Measurements from ENCODE around the gene SBNO1.
"Not testable (repeated sequence)": the region's sequence is repeated elsewhere in the genome, so short reads cannot be mapped to it uniquely, and the experiment has no call there.

SBNO1 gene

GRCh38 chr12:123364532-123365024, at the start of gene SBNO1:
SBNO1 (minus strand) TSS chr12:123364847; CDS start chr12:123350441, 14,406 bp downstream.
- peak; percentile 89 for DNase-seq

- DNase-seq = no peak
Observed at GRCh38 chr12:123410041-123410412, 45.4 kb upstream of the SBNO1 start.

GRCh38 chr12:123409284-123410040, 44.8 kb upstream of the SBNO1 start:
- DNase-seq = not testable (repeated sequence)

- DNase-seq = not testable (repeated sequence)
Observed at GRCh38 chr12:123408619-123409018, 44.0 kb upstream of the SBNO1 start.

- not testable (repeated sequence) for DNase-seq
Observed at GRCh38 chr12:123407934-123408333, 43.3 kb upstream of the SBNO1 start.

GRCh38 chr12:123407269-123407668, 42.6 kb upstream of the SBNO1 start:
- not testable (repeated sequence) for DNase-seq

- DNase-seq = no peak
Observed at GRCh38 chr12:123404581-123404980, 39.9 kb upstream of the SBNO1 start.

- no peak for DNase-seq
Observed at GRCh38 chr12:123401753-123402683, 37.4 kb upstream of the SBNO1 start.

GRCh38 chr12:123399255-123399617, 34.6 kb upstream of the SBNO1 start:
- DNase-seq = no peak

GRCh38 chr12:123398550-123399254, 34.1 kb upstream of the SBNO1 start:
- no peak for DNase-seq

GRCh38 chr12:123398177-123398549, 33.5 kb upstream of the SBNO1 start:
- no peak for DNase-seq

- DNase-seq = no peak
Observed at GRCh38 chr12:123397400-123397799, 32.8 kb upstream of the SBNO1 start.

- no peak for DNase-seq
Observed at GRCh38 chr12:123396954-123397353, 32.3 kb upstream of the SBNO1 start.

- no peak for DNase-seq
Observed at GRCh38 chr12:123396543-123396942, 31.9 kb upstream of the SBNO1 start.

- no peak for DNase-seq
Observed at GRCh38 chr12:123395236-123395635, 30.6 kb upstream of the SBNO1 start.

GRCh38 chr12:123393747-123394146, 29.1 kb upstream of the SBNO1 start:
- DNase-seq = no peak

- no peak for DNase-seq
Observed at GRCh38 chr12:123391546-123392343, 27.1 kb upstream of the SBNO1 start.

- DNase-seq = no peak
Observed at GRCh38 chr12:123390498-123391426, 26.1 kb upstream of the SBNO1 start.

GRCh38 chr12:123389560-123390351, 25.1 kb upstream of the SBNO1 start:
- DNase-seq = no peak

- no peak for DNase-seq
Observed at GRCh38 chr12:123388951-123389559, 24.4 kb upstream of the SBNO1 start.
